H54 (cell line): ENCODE measurements around the gene CYP26A1.

Source experiments
- DNase-seq: peaks from one replicate; pipeline ENCODE4 v3.0.0; 2011; ENCODE audit warnings: low spot score, mixed read lengths; ENCODE audit not compliant: insufficient read length
- FAIRE-seq: peaks from 3 replicates; lab custom pipeline; 2011; peaks lifted over from hg19 to GRCh38; lab: Jason Lieb, UNC
- POLR2A ChIP-seq: IDR thresholded peaks from 2 replicates; pipeline ENCODE4 v1.6.1; 2011; ENCODE audit warnings: low read depth, mild to moderate bottlenecking, low read length

Gene CYP26A1

DNA sequence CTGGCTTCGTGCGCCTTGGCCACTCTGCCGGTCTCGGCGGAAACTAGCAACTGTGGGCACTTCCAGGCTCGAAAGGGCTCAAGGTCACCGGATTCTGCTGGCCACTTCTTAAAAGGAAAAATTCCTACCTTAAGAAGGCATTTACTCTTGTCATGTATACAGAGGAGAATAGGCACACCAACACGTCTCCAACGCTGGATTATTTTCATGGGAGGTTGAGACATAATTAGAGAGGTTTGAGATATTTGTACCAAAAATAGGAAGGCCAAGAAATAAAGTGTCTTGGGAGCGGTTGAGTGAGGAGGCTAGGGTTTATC, 4.5 kb upstream of the CYP26A1 start:
- TF ChIP-seq POLR2A = no peak
- FAIRE-seq (no peak), DNase-seq (no peak)

DNA sequence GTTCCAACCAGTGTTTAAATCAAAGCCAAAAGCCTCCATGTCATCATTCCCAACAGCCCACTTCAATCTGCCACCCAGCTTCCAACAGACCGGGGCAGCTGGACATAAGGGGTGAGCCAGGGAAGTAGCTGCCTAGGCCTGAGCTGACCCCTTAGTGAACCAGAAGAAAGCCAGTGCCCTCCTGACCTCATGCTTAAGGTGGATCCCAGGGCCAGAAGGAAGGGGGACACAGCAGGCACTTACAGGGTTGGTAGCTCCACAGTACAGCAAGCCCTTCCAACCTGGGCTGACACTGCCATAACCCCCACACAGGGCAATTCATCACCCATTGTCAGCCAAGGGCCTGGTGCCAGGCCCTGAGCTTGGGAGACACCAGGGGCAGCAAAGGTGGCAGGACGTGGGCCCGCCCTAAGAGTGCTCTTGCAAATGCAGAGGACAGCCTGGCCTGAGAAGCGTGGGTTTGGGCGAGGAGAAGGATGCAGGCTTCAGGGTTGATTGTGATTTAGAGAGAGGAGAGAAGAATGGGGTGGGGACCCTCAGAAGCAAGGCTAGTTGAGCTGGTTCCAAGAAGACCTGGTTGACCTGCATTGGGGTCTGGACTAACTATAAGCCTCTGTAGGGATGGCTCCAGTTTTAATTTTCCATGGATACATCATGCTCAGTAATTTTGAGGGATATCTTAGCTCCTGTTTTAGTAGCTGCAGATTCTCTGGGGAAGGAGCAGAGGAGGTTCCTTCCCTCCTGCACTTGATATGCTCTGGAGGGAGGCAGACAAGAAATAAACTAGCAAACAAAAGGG, 3.1 kb upstream of the CYP26A1 start:
- FAIRE-seq (no peak), DNase-seq (no peak)
- TF ChIP-seq POLR2A = no peak

DNA sequence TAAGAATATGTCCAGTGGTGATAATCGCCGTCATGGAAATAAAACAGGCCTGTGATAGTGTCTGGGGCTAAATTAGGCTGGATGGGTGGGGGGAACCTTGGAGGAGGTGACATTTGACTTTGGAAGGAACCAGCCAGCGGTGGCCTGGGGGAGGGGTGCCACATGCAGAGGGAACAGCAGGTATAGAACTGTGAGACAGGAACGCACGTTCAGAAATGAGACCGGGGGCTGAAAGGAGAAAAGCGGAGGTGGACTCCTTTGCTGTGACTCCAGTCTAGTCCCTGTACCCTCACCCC, 2.6 kb upstream of the CYP26A1 start:
- DNase-seq (no peak), FAIRE-seq (no peak)
- no peak for TF ChIP-seq POLR2A

GRCh38 chr10:93071674-93072224, 1.9 kb upstream of the CYP26A1 start:
- no peak for TF ChIP-seq POLR2A
- FAIRE-seq (no peak), DNase-seq (no peak)

- DNase-seq (no peak), FAIRE-seq (no peak)
- TF ChIP-seq POLR2A = no peak
Observed at GRCh38 chr10:93072225-93072712, 1.4 kb upstream of the CYP26A1 start.

DNA sequence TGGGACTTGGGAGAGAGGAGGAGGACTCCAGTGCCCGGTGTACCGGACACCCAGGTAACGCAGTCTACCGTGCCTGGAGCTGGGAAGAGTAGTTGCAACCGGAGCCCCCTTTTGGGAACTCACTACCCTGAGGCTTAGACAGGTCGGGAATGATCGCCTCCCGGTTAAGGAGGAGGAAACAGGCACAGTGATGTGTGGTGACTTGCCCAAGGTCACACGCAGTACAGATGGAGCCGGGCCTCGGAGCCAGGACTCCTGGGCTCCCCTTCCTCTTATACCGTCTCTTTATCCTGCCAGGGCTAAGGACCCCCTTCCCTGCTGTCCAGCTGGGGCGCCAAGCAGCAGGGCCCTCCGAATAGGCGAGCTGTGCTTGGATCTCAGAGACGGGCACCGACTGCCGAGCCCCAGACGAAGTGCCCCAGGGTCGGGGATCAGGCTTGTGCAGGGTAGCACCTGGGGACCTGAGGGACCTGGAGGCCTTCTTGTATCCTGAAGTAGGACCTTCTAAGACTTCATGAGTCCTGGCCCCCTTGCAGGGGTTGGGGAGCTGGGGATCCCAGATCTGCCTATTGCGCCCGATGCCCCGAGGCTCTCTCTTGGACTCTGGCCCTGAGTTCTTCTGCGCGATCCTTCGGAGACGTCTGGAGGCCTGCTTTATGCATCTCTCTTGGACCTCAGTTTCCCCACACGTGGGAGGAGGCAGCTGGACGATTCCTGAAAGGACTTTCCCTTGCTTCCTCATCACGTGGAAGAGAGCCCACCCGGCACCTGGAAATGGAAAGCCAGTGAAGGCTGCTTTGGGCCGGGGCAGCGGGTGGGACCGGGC, 767 bp upstream of the CYP26A1 start:
- TF ChIP-seq POLR2A = no peak
- DNase-seq (no peak), FAIRE-seq (no peak)

DNA sequence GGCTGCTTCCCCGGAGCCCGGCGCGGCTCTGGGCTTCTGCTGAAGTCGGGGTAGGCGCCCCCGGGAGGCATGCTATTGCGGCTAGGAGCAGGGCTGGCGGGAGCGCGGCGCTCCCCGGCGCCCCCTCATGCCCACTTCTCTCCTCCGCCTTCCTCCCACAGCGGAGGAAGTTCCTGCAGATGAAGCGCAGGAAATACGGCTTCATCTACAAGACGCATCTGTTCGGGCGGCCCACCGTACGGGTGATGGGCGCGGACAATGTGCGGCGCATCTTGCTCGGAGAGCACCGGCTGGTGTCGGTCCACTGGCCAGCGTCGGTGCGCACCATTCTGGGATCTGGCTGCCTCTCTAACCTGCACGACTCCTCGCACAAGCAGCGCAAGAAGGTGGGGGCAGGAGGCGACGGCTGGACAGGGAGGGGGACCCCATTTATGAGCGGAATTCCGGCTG, 479 bp downstream of the CYP26A1 start:
- TF ChIP-seq POLR2A = no peak
- no peak for FAIRE-seq

DNA sequence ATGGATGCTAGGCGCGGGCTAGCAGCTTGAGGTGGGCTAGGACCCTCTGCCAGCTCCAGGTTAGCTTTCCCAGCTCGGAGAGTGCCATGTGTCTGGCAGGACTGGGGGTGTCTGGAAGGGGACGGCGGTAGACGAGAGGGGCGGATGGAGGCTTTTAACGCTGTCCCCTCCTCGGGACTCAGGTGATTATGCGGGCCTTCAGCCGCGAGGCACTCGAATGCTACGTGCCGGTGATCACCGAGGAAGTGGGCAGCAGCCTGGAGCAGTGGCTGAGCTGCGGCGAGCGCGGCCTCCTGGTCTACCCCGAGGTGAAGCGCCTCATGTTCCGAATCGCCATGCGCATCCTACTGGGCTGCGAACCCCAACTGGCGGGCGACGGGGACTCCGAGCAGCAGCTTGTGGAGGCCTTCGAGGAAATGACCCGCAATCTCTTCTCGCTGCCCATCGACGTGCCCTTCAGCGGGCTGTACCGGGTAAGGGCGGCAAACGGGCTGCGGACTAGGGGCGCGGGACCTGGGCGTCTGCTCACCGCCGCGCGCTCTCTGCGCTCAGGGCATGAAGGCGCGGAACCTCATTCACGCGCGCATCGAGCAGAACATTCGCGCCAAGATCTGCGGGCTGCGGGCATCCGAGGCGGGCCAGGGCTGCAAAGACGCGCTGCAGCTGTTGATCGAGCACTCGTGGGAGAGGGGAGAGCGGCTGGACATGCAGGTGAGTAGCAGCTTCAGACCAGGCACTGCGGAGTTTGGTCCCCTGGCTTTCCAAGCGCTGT, 1.1 kb downstream of the CYP26A1 start:
- DNase-seq = no peak

More for the DNA sequence above, 479 bp downstream of the CYP26A1 start:
- no peak for DNase-seq

GRCh38 chr10:93075369-93076221, 1.9 kb downstream of the CYP26A1 start:
- DNase-seq (no peak), FAIRE-seq (no peak)
- no peak for TF ChIP-seq POLR2A

More for the DNA sequence above, 1.1 kb downstream of the CYP26A1 start:
- FAIRE-seq = no peak
- TF ChIP-seq POLR2A = no peak

DNA sequence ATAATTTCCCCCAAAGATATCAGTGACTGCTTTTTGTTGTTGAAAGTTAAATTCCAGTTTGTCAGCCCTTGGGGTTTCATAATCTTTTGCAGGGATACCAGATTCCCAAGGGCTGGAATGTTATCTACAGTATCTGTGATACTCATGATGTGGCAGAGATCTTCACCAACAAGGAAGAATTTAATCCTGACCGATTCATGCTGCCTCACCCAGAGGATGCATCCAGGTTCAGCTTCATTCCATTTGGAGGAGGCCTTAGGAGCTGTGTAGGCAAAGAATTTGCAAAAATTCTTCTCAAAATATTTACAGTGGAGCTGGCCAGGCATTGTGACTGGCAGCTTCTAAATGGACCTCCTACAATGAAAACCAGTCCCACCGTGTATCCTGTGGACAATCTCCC, 3.2 kb downstream of the CYP26A1 start:
- no peak for FAIRE-seq
- TF ChIP-seq POLR2A = no peak
- no peak for DNase-seq

DNA sequence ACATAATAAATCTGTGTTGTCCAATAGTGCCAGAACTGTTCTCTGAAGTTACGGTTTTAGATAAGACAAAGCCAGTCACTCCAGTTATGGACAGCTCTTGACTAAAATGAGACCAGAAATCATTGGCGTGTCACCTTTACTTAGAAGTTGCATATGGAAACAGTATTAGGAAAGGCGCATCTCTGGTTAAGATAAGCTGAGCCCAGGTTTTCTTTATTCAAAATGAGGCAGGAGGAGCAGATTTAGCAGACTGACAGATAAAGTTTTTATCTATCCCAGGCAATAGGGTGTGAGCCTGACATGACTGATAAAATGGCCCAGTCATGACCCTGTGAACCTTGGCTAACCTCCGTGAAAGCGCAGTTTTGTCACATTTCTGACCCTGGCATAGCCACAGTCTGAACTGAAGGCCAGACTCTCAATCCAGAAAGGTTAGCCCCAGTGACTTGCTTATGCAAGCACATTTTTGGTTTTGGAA, 4.2 kb downstream of the CYP26A1 start:
- no peak for FAIRE-seq
- no peak for TF ChIP-seq POLR2A
- DNase-seq = no peak

GRCh38 chr10:93079663-93080349, 6.1 kb downstream of the CYP26A1 start:
- FAIRE-seq (no peak), DNase-seq (no peak)
- no peak for TF ChIP-seq POLR2A
